Peyer's patch (tissue), 4 donors: ENCODE data around the gene KCTD1. TPM values are rescaled to one million over a fixed set of nuclear protein-coding genes. Genes with fewer than 3 reads are reported as not detected.
A peak's percentile ranks its signal among the peaks of the same experiment; 100 is the strongest.

Experiments
- DNase-seq, 3 donors: peaks; one replicate each; pipeline ENCODE4 v3.0.0-alpha.2; 2017 to 2019
- H3K27ac ChIP-seq, 4 donors: fragments of 200-600 bp; sonication (generic); one replicate each; pipeline ENCODE4 v1.5.1; 2016 to 2019
- H3K27me3 ChIP-seq, 2 donors: fragments of 200-600 bp; sonication (generic); one replicate each; pipeline ENCODE4 v1.5.1; 2019
- H3K36me3 ChIP-seq, 3 donors: fragments of 200-600 bp; sonication (generic); one replicate each; pipeline ENCODE4 v1.5.1; 2016 to 2019
- H3K4me1 ChIP-seq, 4 donors: fragments of 200-600 bp; sonication (generic); one replicate each; pipeline ENCODE4 v1.5.1; 2016 to 2019
- H3K4me3 ChIP-seq, 4 donors: fragments of 200-600 bp; sonication (generic); 1 replicate in 3 of 4; 2 replicates in 1 of 4; pipeline ENCODE4 v1.5.1; 2016 to 2019; ENCODE audit warnings: mild to moderate bottlenecking in 1 of 4
- H3K9me3 ChIP-seq, 4 donors: fragments of 200-600 bp; sonication (generic); one replicate each; pipeline ENCODE4 v1.5.1; 2016 to 2019; ENCODE audit warnings: mild to moderate bottlenecking in 1 of 4
- CTCF ChIP-seq, 6 experiments: fragments of 450-650 bp in 4 of 6; fragments of 200-600 bp in 2 of 6; sonication (generic) in 1 of 6; IDR thresholded peaks; one replicate each; pipeline ENCODE4 v1.5.1; 2017 to 2019; ENCODE audit warnings: antibody characterized with exemption in 6 of 6, mild to moderate bottlenecking in 3 of 6, moderate library complexity in 1 of 6
- POLR2A ChIP-seq, 2 donors: fragments of 450-650 bp; IDR thresholded peaks; one replicate each; pipeline ENCODE4 v1.5.1; 2017; ENCODE audit warnings: antibody characterized with exemption in 2 of 2, mild to moderate bottlenecking in 2 of 2, moderate library complexity in 2 of 2
- total RNA-seq, 4 donors: library from RNA; depleted of rRNA; stranded (reverse); fragments of >200 nt; gene quantifications; one replicate each; pipeline ENCODE4 v1.1.0, GENCODE V29; 2016

KCTD1 gene
- total RNA-seq, 4 donors from 2014 or later, result 2.5 to 6.3 (median 4.7) TPM

DNA sequence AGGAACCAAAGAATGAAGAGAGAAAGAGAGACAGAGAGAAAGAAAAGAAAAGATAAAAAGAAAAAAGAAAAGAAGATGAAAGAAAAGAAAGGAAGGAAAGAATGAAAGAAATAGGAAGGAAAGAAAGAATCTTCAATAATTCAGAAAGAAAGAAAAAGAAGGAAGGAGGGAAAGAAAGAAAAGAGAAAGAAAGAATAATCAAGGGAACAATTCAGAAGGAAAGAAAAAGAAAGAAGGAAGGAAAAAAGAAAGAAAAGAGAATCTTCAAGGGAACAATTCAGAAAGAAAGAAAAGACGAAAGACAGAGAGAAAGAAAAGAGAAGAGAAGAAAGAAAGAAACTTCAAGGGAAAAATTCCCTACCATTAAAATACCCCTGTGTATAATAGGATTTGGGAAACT, 5.6 kb upstream of the KCTD1 start:
- no peaks in the 10 kb centered on the region for H3K9me3 ChIP-seq
- no peak for TF ChIP-seq POLR2A (IDR thresholded peaks at IDR 0.05)
- TF ChIP-seq CTCF (IDR thresholded peaks at IDR 0.05), result no peak
- H3K4me1 ChIP-seq, result peaks cover 0 to 23% (median 12%) of the 10 kb centered on the region in 4 donors
- no peak for DNase-seq
- H3K36me3 ChIP-seq, result no peaks in the 10 kb centered on the region
- no peak overlapping the region for H3K27ac ChIP-seq
- H3K27me3 ChIP-seq, result peaks cover 0 to 11% of the 10 kb centered on the region in 2 donors
- H3K4me3 ChIP-seq, result no peak overlapping the region

GRCh38 chr18:26551695-26552081, 3.3 kb upstream of the KCTD1 start:
- Histone ChIP-seq H3K36me3 (no peaks in the 10 kb centered on the region), H3K4me3 (no peak overlapping the region), H3K27ac (no peak overlapping the region), H3K9me3 (no peaks in the 10 kb centered on the region), H3K4me1 (peaks cover 0 to 32% (median 16%) of the 10 kb centered on the region in 4 donors), H3K27me3 (peaks cover 0 to 11% of the 10 kb centered on the region in 2 donors)
- DNase-seq, result no peak
- TF ChIP-seq CTCF (IDR thresholded peaks at IDR 0.05), result no peak
- TF ChIP-seq POLR2A (IDR thresholded peaks at IDR 0.05), result no peak

DNA sequence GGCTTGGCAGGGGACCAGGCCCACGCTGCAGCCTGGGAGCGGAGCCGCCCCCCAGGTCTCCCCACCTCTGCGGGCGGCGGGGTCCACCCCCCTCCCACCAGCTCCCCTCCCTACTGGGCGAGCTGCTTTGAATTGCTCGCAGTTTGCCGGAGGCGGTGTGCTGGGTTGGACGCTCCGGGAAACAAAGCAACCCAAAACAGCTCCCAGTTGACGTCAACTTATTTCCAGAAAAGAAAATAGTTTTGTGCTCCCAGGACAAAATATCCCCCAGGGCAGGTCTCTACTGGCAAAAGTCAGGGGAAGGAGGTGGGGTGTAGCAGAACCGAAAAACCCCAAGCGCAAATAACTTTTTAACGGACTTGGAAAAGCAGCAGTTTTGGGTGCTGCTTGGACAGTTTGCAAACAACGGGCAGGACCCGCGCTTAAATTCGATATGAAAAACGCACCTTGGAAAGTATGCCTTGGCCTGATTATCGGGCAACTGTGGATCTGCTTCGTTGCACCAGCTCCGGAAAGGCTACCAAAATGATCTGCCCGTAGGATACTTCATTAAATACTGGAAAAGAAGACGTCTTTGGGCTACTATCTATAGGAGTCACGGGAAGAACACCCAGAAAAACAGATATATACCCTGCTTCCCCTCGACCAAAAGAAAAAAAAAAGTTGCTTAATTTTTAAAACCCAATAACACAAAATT, 2.8 kb upstream of the KCTD1 start:
- Histone ChIP-seq H3K4me1 (peaks cover 0 to 32% (median 16%) of the 10 kb centered on the region in 4 donors), H3K36me3 (no peaks in the 10 kb centered on the region), H3K27ac (no peak overlapping the region), H3K9me3 (no peaks in the 10 kb centered on the region), H3K4me3 (peak overlapping the region in 1 of 4 donors; percentile 78), H3K27me3 (peaks cover 0 to 11% of the 10 kb centered on the region in 2 donors)
- no peak for DNase-seq
- TF ChIP-seq CTCF (IDR thresholded peaks at IDR 0.05) (no peak), POLR2A (IDR thresholded peaks at IDR 0.05) (no peak)

- Histone ChIP-seq H3K9me3 (no peaks in the 10 kb centered on the region), H3K36me3 (no peaks in the 10 kb centered on the region), H3K27me3 (peaks cover 0 to 11% of the 10 kb centered on the region in 2 donors), H3K4me3 (peak overlapping the region; percentile 56 to 78 (median 71)), H3K27ac (peak overlapping the region in 3 of 4 donors; percentile 9 to 17 (median 15)), H3K4me1 (peaks cover 0 to 32% (median 16%) of the 10 kb centered on the region in 4 donors)
- TF ChIP-seq CTCF (IDR thresholded peaks at IDR 0.05) (no peak), POLR2A (IDR thresholded peaks at IDR 0.05) (no peak)
- DNase-seq, result peak in 2 of 3 donors; percentile 49 to 56
These were observed 1.1 kb upstream of the KCTD1 start for GRCh38 chr18:26549263-26550094.

DNA sequence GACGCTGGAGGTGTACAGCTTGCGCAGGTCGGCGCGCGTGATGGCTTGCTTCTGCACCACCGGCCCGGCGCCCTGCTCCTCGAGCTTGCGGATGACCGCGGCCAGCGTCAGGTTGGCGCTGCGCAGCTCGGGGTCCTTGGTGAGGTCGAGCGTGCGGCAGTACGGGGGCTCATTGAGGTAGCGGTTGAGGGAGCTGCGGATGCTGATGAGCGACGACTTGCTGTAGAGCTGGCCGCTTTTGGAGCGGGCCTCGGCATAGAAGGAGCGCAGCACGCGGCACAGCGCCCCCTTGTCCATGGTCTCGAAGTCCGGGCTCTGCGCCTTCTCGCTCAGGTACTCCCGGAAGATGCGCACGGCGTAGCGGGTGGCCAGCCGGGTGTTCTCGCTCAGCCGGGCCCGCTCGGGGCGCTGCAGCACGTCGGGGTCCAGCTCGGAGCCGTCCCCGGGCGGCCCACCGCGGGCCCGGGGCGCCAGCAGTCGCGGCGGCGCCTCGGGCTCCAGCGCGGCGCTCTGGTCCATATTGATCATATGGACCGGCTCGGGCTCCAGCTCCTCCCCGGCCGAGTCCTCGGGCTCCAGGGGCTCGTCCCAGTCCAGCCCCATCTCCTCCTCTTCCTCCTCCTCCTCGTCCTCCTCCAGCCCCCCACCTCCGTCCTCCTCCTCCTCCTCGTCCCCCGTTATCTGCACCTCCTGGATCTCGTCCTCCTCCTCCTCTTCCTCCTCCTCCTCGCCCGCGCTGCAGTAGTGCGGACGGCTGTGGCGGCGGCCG, 523 bp downstream of the KCTD1 start:
- peaks cover 0 to 32% (median 16%) of the 10 kb centered on the region in 4 donors for H3K4me1 ChIP-seq
- no peak overlapping the region for H3K27ac ChIP-seq
- H3K27me3 ChIP-seq, result peaks cover 0 to 11% of the 10 kb centered on the region in 2 donors
- H3K36me3 ChIP-seq, result no peaks in the 10 kb centered on the region
- H3K9me3 ChIP-seq, result no peaks in the 10 kb centered on the region
- TF ChIP-seq POLR2A (IDR thresholded peaks at IDR 0.05) (no peak), CTCF (IDR thresholded peaks at IDR 0.05) (peak in 1 of 6 experiments; percentile 18)
- DNase-seq, result peak; percentile 29 to 73 (median 66)
- H3K4me3 ChIP-seq, result peak overlapping the region; percentile 56 to 78 (median 71)
